HG02610 (cell line): ENCODE results near the gene CTRB1.
A peak's percentile ranks its signal among the peaks of the same experiment; 100 is the strongest.
"Not testable (repeated sequence)": the region's sequence is repeated elsewhere in the genome, so short reads cannot be mapped to it uniquely, and the experiment has no call there.

Source experiments
- ATAC-seq: cut with Tn5 transposase; IDR thresholded peaks from one replicate; pipeline ENCODE4 v1.9.1; 2021; ENCODE audit warnings: mild to moderate bottlenecking, moderate library complexity; ENCODE audit not compliant: unreplicated experiment

Gene CTRB1

GRCh38 chr16:75265911-75266701 lies 47.3 kb downstream of the CTRB1 start:
- peak; percentile 56 for ATAC-seq

GRCh38 chr16:75266738-75267630 lies 48.2 kb downstream of the CTRB1 start:
- no peak for ATAC-seq

- no peak for ATAC-seq
Observed at GRCh38 chr16:75267631-75268264, 49.0 kb downstream of the CTRB1 start.

GRCh38 chr16:75269358-75269757 lies 50.6 kb downstream of the CTRB1 start:
- ATAC-seq = not testable (repeated sequence)

GRCh38 chr16:75271441-75272096 lies 52.8 kb downstream of the CTRB1 start:
- ATAC-seq = peak; percentile 37

GRCh38 chr16:75272097-75272551 lies 53.3 kb downstream of the CTRB1 start:
- ATAC-seq = peak; percentile 46

GRCh38 chr16:75272629-75273028 lies 53.8 kb downstream of the CTRB1 start:
- ATAC-seq = not testable (repeated sequence)

GRCh38 chr16:75273054-75273925 lies 54.5 kb downstream of the CTRB1 start:
- no peak for ATAC-seq
